ENCODE measurements around the gene COPRS.
A peak's percentile ranks its signal among the peaks of the same experiment; 100 is the strongest.

Gene COPRS

DNA sequence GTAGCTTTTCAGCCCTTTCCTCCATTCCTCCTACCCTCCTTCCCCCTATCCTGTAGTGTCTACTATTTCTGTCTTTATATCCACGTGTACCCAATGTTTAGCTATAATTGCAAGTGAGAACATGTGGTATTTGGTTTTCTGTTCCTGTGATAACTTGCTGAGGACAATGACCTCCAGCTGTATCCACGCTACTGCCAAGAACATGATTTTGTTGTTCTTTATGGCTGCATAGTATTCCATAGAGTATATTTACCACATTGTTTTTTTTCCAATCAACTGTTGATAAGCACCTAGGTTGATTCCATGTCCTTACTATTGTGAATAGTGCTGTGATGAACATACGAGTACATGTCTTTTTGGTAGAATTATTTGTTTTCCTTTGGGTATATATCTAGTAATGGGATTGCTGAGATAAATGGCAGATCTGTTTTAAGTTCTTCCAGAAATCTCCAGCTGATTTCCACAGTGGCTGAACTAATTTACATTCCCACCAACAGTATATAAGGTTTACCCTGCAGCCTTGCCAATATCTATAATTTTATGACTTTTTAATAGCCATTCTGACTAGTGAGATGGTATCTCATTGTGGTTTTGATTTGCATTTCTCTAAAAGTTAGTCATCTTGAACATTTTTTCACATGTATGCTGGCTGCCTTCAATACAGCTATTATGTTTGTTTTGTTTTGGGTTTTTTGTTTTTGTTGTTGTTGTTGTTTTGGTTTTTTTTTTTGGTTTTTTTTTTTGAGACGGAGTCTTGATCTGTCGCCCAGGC lies 10.9 kb upstream of the COPRS start:
- DNase-seq (ENCODE audit: low read depth in 2 of 2) = no peak
- TF ChIP-seq, protein P1, sequence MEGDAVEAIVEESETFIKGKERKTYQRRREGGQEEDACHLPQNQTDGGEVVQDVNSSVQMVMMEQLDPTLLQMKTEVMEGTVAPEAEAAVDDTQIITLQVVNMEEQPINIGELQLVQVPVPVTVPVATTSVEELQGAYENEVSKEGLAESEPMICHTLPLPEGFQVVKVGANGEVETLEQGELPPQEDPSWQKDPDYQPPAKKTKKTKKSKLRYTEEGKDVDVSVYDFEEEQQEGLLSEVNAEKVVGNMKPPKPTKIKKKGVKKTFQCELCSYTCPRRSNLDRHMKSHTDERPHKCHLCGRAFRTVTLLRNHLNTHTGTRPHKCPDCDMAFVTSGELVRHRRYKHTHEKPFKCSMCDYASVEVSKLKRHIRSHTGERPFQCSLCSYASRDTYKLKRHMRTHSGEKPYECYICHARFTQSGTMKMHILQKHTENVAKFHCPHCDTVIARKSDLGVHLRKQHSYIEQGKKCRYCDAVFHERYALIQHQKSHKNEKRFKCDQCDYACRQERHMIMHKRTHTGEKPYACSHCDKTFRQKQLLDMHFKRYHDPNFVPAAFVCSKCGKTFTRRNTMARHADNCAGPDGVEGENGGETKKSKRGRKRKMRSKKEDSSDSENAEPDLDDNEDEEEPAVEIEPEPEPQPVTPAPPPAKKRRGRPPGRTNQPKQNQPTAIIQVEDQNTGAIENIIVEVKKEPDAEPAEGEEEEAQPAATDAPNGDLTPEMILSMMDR (IDR thresholded peaks at IDR 0.05; ENCODE audit: low read depth, low read length) = no peak
- no peak overlapping the region for H3K4me3 ChIP-seq (replicated peaks in 1 of 2; ENCODE audit: low read depth in 2 of 2, low read length in 2 of 2)

DNA sequence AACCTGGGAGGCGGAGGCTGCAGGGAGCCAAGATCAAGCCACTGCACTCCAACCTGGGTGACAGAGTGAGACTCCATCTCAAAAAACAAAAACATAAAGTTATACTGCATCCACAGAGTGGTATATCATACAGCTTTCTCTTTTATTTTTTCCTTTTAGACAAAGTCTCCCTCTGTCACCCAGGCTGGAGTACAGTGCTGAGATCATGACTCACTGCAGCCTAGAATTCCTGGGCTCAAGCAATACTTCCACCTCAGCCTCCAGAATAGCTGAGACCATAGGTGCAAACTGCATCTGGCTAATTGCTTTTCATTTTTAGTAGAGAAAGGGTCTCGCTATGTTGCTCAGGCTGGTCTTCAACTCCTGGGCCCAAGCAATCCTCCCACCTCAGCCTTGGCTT lies 10.0 kb upstream of the COPRS start:
- H3K4me3 ChIP-seq (replicated peaks in 1 of 2; ENCODE audit: low read depth in 2 of 2, low read length in 2 of 2) = no peak overlapping the region

DNA sequence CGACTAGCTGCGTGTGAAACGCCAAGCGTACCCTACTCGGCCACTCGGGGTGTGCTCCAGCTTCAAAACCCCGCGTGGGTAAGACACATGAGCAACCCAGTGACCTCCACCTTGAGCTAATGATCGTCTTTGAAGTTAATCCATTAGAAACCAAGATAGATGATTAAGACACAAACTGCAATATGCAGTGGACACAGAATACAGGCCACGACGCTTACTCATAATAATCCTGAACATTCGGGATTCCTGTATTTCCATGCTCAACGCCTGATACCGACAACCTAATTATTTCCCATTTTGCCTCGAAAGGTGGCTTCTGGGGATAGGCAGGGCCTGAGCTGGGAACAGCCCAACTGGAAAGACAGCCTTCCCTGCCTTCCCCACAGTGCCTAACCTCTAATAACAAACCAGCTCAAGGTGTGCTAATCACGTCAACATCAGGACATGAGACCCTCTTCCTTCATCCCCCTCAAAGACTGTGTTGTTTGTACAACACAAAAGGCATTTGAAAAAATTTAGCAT lies 504 bp upstream of the COPRS start:
- peak overlapping the region; percentile 27 to 48 for H3K4me3 ChIP-seq (replicated peaks in 1 of 2; ENCODE audit: low read depth in 2 of 2, low read length in 2 of 2)
- DNase-seq (ENCODE audit: low read depth in 2 of 2) = no peak
- TF ChIP-seq, protein P1 (IDR thresholded peaks at IDR 0.05; ENCODE audit: low read depth, low read length) = no peak

More for the DNA sequence above, 10.0 kb upstream of the COPRS start:
- TF ChIP-seq, protein P1 (IDR thresholded peaks at IDR 0.05; ENCODE audit: low read depth, low read length) = no peak
- DNase-seq (ENCODE audit: low read depth in 2 of 2) = no peak

- peak overlapping the region; percentile 67 to 69 for H3K4me3 ChIP-seq (replicated peaks in 1 of 2; ENCODE audit: low read depth in 2 of 2, low read length in 2 of 2)
- DNase-seq (ENCODE audit: low read depth in 2 of 2) = no peak
- TF ChIP-seq, protein P1 (IDR thresholded peaks at IDR 0.05; ENCODE audit: low read depth, low read length) = no peak
These were observed 963 bp downstream of the COPRS start for GRCh38 chr17:31857920-31858641.

GRCh38 chr17:31856750-31857149 lies 2.3 kb downstream of the COPRS start:
- TF ChIP-seq, protein P1 (IDR thresholded peaks at IDR 0.05; ENCODE audit: low read depth, low read length) = no peak
- no peak overlapping the region for H3K4me3 ChIP-seq (replicated peaks in 1 of 2; ENCODE audit: low read depth in 2 of 2, low read length in 2 of 2)
- DNase-seq (ENCODE audit: low read depth in 2 of 2) = no peak

- TF ChIP-seq, protein P1 (IDR thresholded peaks at IDR 0.05; ENCODE audit: low read depth, low read length) = no peak
- DNase-seq (ENCODE audit: low read depth in 2 of 2) = peak; percentile 41 to 48
- no peak overlapping the region for H3K4me3 ChIP-seq (replicated peaks in 1 of 2; ENCODE audit: low read depth in 2 of 2, low read length in 2 of 2)
These were observed 4.4 kb downstream of the COPRS start for GRCh38 chr17:31854672-31855071.
